ENCODE measurements around the gene KCNMB2.

The KCNMB2 gene

DNA sequence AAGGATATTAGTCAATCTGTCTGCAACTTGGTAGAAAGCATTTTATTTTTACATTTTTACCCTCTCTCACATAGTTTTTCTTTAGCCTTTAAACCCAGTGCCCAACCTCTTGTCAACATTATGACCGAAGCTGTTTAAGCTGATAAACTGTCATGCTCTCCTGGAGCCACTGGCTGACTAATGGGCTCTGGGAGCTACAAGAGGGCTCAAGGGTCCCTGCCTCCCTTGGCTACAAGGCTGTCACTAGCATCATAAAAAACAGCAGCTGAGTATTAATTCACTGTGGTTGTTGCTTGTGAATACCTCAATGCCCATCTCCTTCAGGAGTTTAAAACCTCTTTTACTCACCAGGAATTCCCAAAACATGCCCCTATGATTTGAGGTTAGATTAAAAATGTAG is 297.5 kb downstream of the KCNMB2 start:
- DNase-seq (no peak), ATAC-seq (ENCODE audit: insufficient read depth, low read depth) (no peak)
- TF ChIP-seq EZH2 (IDR thresholded peaks at IDR 0.05; ENCODE audit: borderline replicate concordance, low read depth, low read length, severe bottlenecking), result no peak
- TF ChIP-seq, protein P1, sequence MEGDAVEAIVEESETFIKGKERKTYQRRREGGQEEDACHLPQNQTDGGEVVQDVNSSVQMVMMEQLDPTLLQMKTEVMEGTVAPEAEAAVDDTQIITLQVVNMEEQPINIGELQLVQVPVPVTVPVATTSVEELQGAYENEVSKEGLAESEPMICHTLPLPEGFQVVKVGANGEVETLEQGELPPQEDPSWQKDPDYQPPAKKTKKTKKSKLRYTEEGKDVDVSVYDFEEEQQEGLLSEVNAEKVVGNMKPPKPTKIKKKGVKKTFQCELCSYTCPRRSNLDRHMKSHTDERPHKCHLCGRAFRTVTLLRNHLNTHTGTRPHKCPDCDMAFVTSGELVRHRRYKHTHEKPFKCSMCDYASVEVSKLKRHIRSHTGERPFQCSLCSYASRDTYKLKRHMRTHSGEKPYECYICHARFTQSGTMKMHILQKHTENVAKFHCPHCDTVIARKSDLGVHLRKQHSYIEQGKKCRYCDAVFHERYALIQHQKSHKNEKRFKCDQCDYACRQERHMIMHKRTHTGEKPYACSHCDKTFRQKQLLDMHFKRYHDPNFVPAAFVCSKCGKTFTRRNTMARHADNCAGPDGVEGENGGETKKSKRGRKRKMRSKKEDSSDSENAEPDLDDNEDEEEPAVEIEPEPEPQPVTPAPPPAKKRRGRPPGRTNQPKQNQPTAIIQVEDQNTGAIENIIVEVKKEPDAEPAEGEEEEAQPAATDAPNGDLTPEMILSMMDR (IDR thresholded peaks at IDR 0.05; ENCODE audit: borderline replicate concordance, extremely low read depth, low read length, poor library complexity, severe bottlenecking), result no peak

DNA sequence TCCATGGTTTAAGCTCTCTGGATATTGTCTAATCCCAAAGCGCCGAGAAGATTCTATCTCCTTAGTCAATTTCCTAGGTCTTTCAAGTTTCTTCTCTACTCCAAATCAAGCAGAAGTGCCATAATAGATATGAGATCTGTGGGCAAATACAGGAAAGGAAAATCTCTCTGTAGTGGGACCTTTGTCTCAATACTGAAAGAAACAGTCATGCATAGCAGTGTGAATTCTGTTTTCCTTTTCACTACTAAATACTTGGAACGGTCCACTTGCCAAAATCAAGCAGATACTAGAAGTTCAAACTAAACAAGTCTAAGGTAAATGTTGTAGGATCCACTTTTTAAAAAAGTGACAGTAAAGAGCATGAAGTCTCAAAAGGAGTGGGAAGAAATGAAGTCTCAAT is 298.8 kb downstream of the KCNMB2 start:
- Histone ChIP-seq H4K20me1 (ENCODE audit: insufficient read depth, low read length) (no peaks in the 10 kb centered on the region), H2AFZ (ENCODE audit: low read depth, low read length) (no peak overlapping the region), H3K36me3 (ENCODE audit: insufficient read depth, low read length) (no peaks in the 10 kb centered on the region), H3K79me2 (ENCODE audit: insufficient read depth, low read length) (no peaks in the 10 kb centered on the region), H3K9ac (ENCODE audit: low read depth, low read length) (no peak overlapping the region), H3K4me1 (ENCODE audit: insufficient read depth, low read length) (no peaks in the 10 kb centered on the region), H3K27ac (ENCODE audit: low read length) (no peak overlapping the region), H3K9me3 (ENCODE audit: insufficient read depth, low read length, severe bottlenecking) (no peaks in the 10 kb centered on the region), H3K4me3 (ENCODE audit: low read depth in 1 of 2, low read length in 2 of 2) (no peak overlapping the region), H3K27me3 (ENCODE audit: insufficient read depth, low read length, poor library complexity) (no peaks in the 10 kb centered on the region), H3K4me2 (ENCODE audit: insufficient read depth, low read length) (no peak overlapping the region)
- ATAC-seq (ENCODE audit: insufficient read depth, low read depth) (no peak), DNase-seq (no peak)
- TF ChIP-seq, protein P1 (IDR thresholded peaks at IDR 0.05; ENCODE audit: borderline replicate concordance, extremely low read depth, low read length, poor library complexity, severe bottlenecking), result no peak
- TF ChIP-seq EZH2 (IDR thresholded peaks at IDR 0.05; ENCODE audit: borderline replicate concordance, low read depth, low read length, severe bottlenecking), result no peak

More for the DNA sequence above, 297.5 kb downstream of the KCNMB2 start:
- Histone ChIP-seq H3K9me3 (ENCODE audit: insufficient read depth, low read length, severe bottlenecking) (no peaks in the 10 kb centered on the region), H3K4me2 (ENCODE audit: insufficient read depth, low read length) (no peak overlapping the region), H3K4me1 (ENCODE audit: insufficient read depth, low read length) (no peaks in the 10 kb centered on the region), H4K20me1 (ENCODE audit: insufficient read depth, low read length) (no peaks in the 10 kb centered on the region), H3K36me3 (ENCODE audit: insufficient read depth, low read length) (no peaks in the 10 kb centered on the region), H2AFZ (ENCODE audit: low read depth, low read length) (no peak overlapping the region), H3K9ac (ENCODE audit: low read depth, low read length) (no peak overlapping the region), H3K79me2 (ENCODE audit: insufficient read depth, low read length) (no peaks in the 10 kb centered on the region), H3K4me3 (ENCODE audit: low read depth in 1 of 2, low read length in 2 of 2) (no peak overlapping the region), H3K27ac (ENCODE audit: low read length) (no peak overlapping the region), H3K27me3 (ENCODE audit: insufficient read depth, low read length, poor library complexity) (no peaks in the 10 kb centered on the region)

DNA sequence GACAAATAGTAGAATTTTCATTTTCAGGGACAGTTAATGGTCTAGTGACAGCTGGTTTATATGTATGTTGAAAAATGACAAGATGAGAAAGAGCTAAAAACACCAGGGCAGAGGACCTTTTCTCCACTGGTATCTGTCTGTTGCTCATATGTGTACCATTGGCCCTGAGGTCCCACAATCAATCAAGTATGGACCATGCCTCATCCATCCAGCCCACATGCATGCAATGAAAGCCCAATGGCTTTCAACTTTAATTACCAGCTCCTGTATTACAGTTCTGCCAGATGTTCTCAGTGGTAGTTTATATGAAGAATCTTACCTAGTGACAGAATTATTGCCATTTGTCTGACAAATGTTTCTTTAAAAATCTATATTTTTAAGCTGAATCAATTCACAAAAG is 301.3 kb downstream of the KCNMB2 start:
- Histone ChIP-seq H3K36me3 (ENCODE audit: insufficient read depth, low read length) (no peaks in the 10 kb centered on the region), H2AFZ (ENCODE audit: low read depth, low read length) (no peak overlapping the region), H4K20me1 (ENCODE audit: insufficient read depth, low read length) (no peaks in the 10 kb centered on the region), H3K79me2 (ENCODE audit: insufficient read depth, low read length) (no peaks in the 10 kb centered on the region), H3K27ac (ENCODE audit: low read length) (no peak overlapping the region), H3K9ac (ENCODE audit: low read depth, low read length) (no peak overlapping the region), H3K9me3 (ENCODE audit: insufficient read depth, low read length, severe bottlenecking) (peaks cover 4% of the 10 kb centered on the region), H3K4me3 (ENCODE audit: low read depth in 1 of 2, low read length in 2 of 2) (no peak overlapping the region), H3K4me1 (ENCODE audit: insufficient read depth, low read length) (no peaks in the 10 kb centered on the region), H3K4me2 (ENCODE audit: insufficient read depth, low read length) (no peak overlapping the region), H3K27me3 (ENCODE audit: insufficient read depth, low read length, poor library complexity) (no peaks in the 10 kb centered on the region)
- TF ChIP-seq, protein P1 (IDR thresholded peaks at IDR 0.05; ENCODE audit: borderline replicate concordance, extremely low read depth, low read length, poor library complexity, severe bottlenecking), result no peak
- no peak for TF ChIP-seq EZH2 (IDR thresholded peaks at IDR 0.05; ENCODE audit: borderline replicate concordance, low read depth, low read length, severe bottlenecking)
- no peak for ATAC-seq (ENCODE audit: insufficient read depth, low read depth)
- DNase-seq, result no peak

DNA sequence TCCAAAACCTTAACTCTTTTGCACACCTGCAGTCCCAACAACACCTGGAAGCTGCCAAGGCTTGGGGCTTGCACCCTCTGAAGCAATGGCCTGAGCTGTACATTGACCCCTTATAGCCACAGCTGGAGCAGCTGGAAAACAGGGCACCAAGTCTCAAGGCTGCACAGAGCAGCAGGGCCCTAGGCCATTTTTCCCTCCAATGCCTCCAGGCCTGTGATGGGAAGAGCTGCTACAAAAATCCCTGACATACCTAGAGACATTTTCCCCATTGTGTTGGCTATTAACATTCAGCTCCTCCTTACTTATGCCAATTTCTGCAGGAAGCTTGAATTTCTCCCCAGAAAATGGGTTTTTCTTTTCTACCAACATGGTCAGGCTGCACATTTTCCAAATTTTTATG is 304.4 kb downstream of the KCNMB2 start:
- Histone ChIP-seq H3K4me1 (ENCODE audit: insufficient read depth, low read length) (no peaks in the 10 kb centered on the region), H3K27ac (ENCODE audit: low read length) (no peak overlapping the region), H4K20me1 (ENCODE audit: insufficient read depth, low read length) (no peaks in the 10 kb centered on the region), H3K4me2 (ENCODE audit: insufficient read depth, low read length) (no peak overlapping the region), H3K9me3 (ENCODE audit: insufficient read depth, low read length, severe bottlenecking) (peaks cover 4% of the 10 kb centered on the region), H3K9ac (ENCODE audit: low read depth, low read length) (no peak overlapping the region), H2AFZ (ENCODE audit: low read depth, low read length) (no peak overlapping the region), H3K79me2 (ENCODE audit: insufficient read depth, low read length) (no peaks in the 10 kb centered on the region), H3K4me3 (ENCODE audit: low read depth in 1 of 2, low read length in 2 of 2) (no peak overlapping the region), H3K27me3 (ENCODE audit: insufficient read depth, low read length, poor library complexity) (no peaks in the 10 kb centered on the region), H3K36me3 (ENCODE audit: insufficient read depth, low read length) (no peaks in the 10 kb centered on the region)
- DNase-seq, result no peak
- no peak for TF ChIP-seq EZH2 (IDR thresholded peaks at IDR 0.05; ENCODE audit: borderline replicate concordance, low read depth, low read length, severe bottlenecking)
- TF ChIP-seq, protein P1 (IDR thresholded peaks at IDR 0.05; ENCODE audit: borderline replicate concordance, extremely low read depth, low read length, poor library complexity, severe bottlenecking), result no peak
- no peak for ATAC-seq (ENCODE audit: insufficient read depth, low read depth)

Data from DND-41 (cell line).